ES-I3 (cell line): Measurements from ENCODE around the gene RPS27A.
A peak's percentile ranks its signal among the peaks of the same experiment; 100 is the strongest.
"Not testable (repeated sequence)": the region's sequence is repeated elsewhere in the genome, so short reads cannot be mapped to it uniquely, and the experiment has no call there.

ENCODE experiments used
- H3K36me3 ChIP-seq: 2 replicates; pipeline ENCODE4 v1.6.1; 2013; ENCODE audit warnings: mild to moderate bottlenecking, low read length, control low read depth, moderate library complexity; ENCODE audit not compliant: insufficient read depth
- H3K4me1 ChIP-seq: 2 replicates; pipeline ENCODE4 v1.6.1; 2013; ENCODE audit warnings: mild to moderate bottlenecking, control low read depth, low read length; ENCODE audit not compliant: insufficient read depth
- H3K9ac ChIP-seq: 2 replicates; pipeline ENCODE4 v1.6.1; 2013; ENCODE audit warnings: low read depth, mild to moderate bottlenecking, low read length, moderate library complexity
- H3K9me3 ChIP-seq: 2 replicates; pipeline ENCODE4 v1.6.1; 2013; ENCODE audit warnings: mild to moderate bottlenecking, low read length, moderate library complexity; ENCODE audit not compliant: control insufficient read depth, insufficient read depth

The RPS27A gene

GRCh38 chr2:55268907-55269644 is 36.6 kb downstream of the RPS27A start, which contains the start of gene MTIF2:
Gene MTIF2 (minus strand): TSS chr2:55269231. CDS start chr2:55263858, 5,373 bp downstream.
- H3K9me3 ChIP-seq, result no peaks in the 10 kb centered on the region

GRCh38 chr2:55269645-55269990 is 37.1 kb downstream of the RPS27A start:
- H3K36me3 ChIP-seq, result no peaks in the 10 kb centered on the region
- peak overlapping the region; percentile 80 for H3K9ac ChIP-seq
- no peaks in the 10 kb centered on the region for H3K4me1 ChIP-seq
- no peaks in the 10 kb centered on the region for H3K9me3 ChIP-seq

More at GRCh38 chr2:55268907-55269644, 36.6 kb downstream of the RPS27A start, which contains the start of gene MTIF2:
- peak within 1 kb of the TSS; percentile 80 for H3K9ac ChIP-seq
- peaks cover 3% of the 10 kb centered on the region for H3K36me3 ChIP-seq
- no peaks in the 10 kb centered on the region for H3K4me1 ChIP-seq

- not testable (repeated sequence) for H3K9me3 ChIP-seq, H3K36me3 ChIP-seq, H3K4me1 ChIP-seq, H3K9ac ChIP-seq
Observed at GRCh38 chr2:55274346-55274745, 41.9 kb downstream of the RPS27A start.

GRCh38 chr2:55277310-55277709 is 44.8 kb downstream of the RPS27A start:
- Histone ChIP-seq H3K9ac (no peak overlapping the region), H3K9me3 (no peaks in the 10 kb centered on the region), H3K4me1 (peaks cover 9% of the 10 kb centered on the region), H3K36me3 (no peaks in the 10 kb centered on the region; the same call in 1 of the 2 replicates)

- H3K4me1 ChIP-seq, H3K9me3 ChIP-seq, H3K36me3 ChIP-seq: not testable (repeated sequence)
- H3K9ac ChIP-seq, result peak overlapping the region; percentile 42
Observed at GRCh38 chr2:55279214-55279835, 46.8 kb downstream of the RPS27A start.

- not testable (repeated sequence) for H3K9me3 ChIP-seq, H3K4me1 ChIP-seq, H3K36me3 ChIP-seq
- H3K9ac ChIP-seq, result peak overlapping the region; percentile 42
Observed at GRCh38 chr2:55279859-55280424, 47.5 kb downstream of the RPS27A start.

GRCh38 chr2:55280851-55281546 is 48.5 kb downstream of the RPS27A start:
- H3K9me3 ChIP-seq, H3K36me3 ChIP-seq, H3K4me1 ChIP-seq: not testable (repeated sequence)
- peak overlapping the region; percentile 78 for H3K9ac ChIP-seq

GRCh38 chr2:55282110-55282917 is 49.8 kb downstream of the RPS27A start:
- H3K9me3 ChIP-seq, result no peaks in the 10 kb centered on the region
- peaks cover 9% of the 10 kb centered on the region for H3K4me1 ChIP-seq
- peak overlapping the region; percentile 78 for H3K9ac ChIP-seq
- no peaks in the 10 kb centered on the region; the same call in 1 of the 2 replicates for H3K36me3 ChIP-seq

- peak overlapping the region; percentile 78; the same call in 1 of the 2 replicates for H3K9ac ChIP-seq
- H3K9me3 ChIP-seq, result no peaks in the 10 kb centered on the region
- peaks cover 9% of the 10 kb centered on the region for H3K4me1 ChIP-seq
- H3K36me3 ChIP-seq, result no peaks in the 10 kb centered on the region
Observed at GRCh38 chr2:55283083-55283482, 50.6 kb downstream of the RPS27A start.
